NCI-H2227 treated with DMSO at 0.1 percent for 48 hours (cell line): Measurements from ENCODE around the gene NINJ2.

ENCODE experiments used
- DNase-seq: peaks from one replicate; lab custom pipeline; 2025; lab: John Stamatoyannopoulos, UW

NINJ2 gene

GRCh38 chr12:673849-674248, 10.6 kb upstream of the NINJ2 start:
- DNase-seq, result no peak

- no peak for DNase-seq
These were observed 6.3 kb upstream of the NINJ2 start for GRCh38 chr12:669576-669945.

- no peak for DNase-seq
These were observed 4.8 kb upstream of the NINJ2 start for GRCh38 chr12:668090-668481.

GRCh38 chr12:666766-667308, 3.6 kb upstream of the NINJ2 start:
- DNase-seq, result no peak

GRCh38 chr12:666066-666465, 2.8 kb upstream of the NINJ2 start:
- no peak for DNase-seq

GRCh38 chr12:664779-665092, 1.5 kb upstream of the NINJ2 start:
- no peak for DNase-seq

GRCh38 chr12:664075-664778, 982 bp upstream of the NINJ2 start:
- DNase-seq, result no peak

GRCh38 chr12:662566-663292, 516 bp downstream of the NINJ2 start:
- no peak for DNase-seq

GRCh38 chr12:661720-662486, 1.3 kb downstream of the NINJ2 start:
- DNase-seq, result no peak

- no peak for DNase-seq
These were observed 4.1 kb downstream of the NINJ2 start for GRCh38 chr12:659090-659683.

- DNase-seq, result no peak
These were observed 12.3 kb downstream of the NINJ2 start for GRCh38 chr12:650983-651382.

GRCh38 chr12:647385-648085, 15.7 kb downstream of the NINJ2 start:
- no peak for DNase-seq

GRCh38 chr12:646442-647384, 16.5 kb downstream of the NINJ2 start:
- no peak for DNase-seq

- DNase-seq, result no peak
These were observed 17.6 kb downstream of the NINJ2 start for GRCh38 chr12:645563-646071.

GRCh38 chr12:644818-645552, 18.3 kb downstream of the NINJ2 start:
- no peak for DNase-seq

- no peak for DNase-seq
These were observed 19.0 kb downstream of the NINJ2 start for GRCh38 chr12:644303-644639.

GRCh38 chr12:643475-644302, 19.6 kb downstream of the NINJ2 start:
- no peak for DNase-seq

GRCh38 chr12:642633-643474, 20.4 kb downstream of the NINJ2 start:
- no peak for DNase-seq
